Activated naive CD4-positive, alpha-beta T cell (primary cell): Measurements from ENCODE around the gene ARSK.
"Not testable (repeated sequence)": the region's sequence is repeated elsewhere in the genome, so short reads cannot be mapped to it uniquely, and the experiment has no call there.

Experiments used
- DNase-seq, 4 experiments: peaks; one replicate each; lab custom pipeline; 2025; lab: John Stamatoyannopoulos, UW

The ARSK gene

GRCh38 chr5:95621839-95622629, 67.1 kb downstream of the ARSK start:
- DNase-seq: peak in 2 of 4 experiments; percentile 3 to 5

- DNase-seq: no peak
Observed at GRCh38 chr5:95623706-95624105, 68.8 kb downstream of the ARSK start.

GRCh38 chr5:95624368-95624767, 69.5 kb downstream of the ARSK start:
- no peak for DNase-seq

GRCh38 chr5:95626701-95627100, 71.8 kb downstream of the ARSK start:
- no peak for DNase-seq

- DNase-seq: no peak
Observed at GRCh38 chr5:95627971-95628810, 73.3 kb downstream of the ARSK start.

GRCh38 chr5:95628933-95629332, 74.0 kb downstream of the ARSK start:
- DNase-seq: no peak

GRCh38 chr5:95630394-95630917, 75.6 kb downstream of the ARSK start:
- DNase-seq: no peak

- no peak for DNase-seq
Observed at GRCh38 chr5:95631255-95631958, 76.5 kb downstream of the ARSK start.

GRCh38 chr5:95631991-95632675, 77.2 kb downstream of the ARSK start:
- DNase-seq: peak; percentile 24 to 44 (median 34)

- DNase-seq: not testable (repeated sequence)
Observed at GRCh38 chr5:95632942-95633341, 78.0 kb downstream of the ARSK start.

GRCh38 chr5:95633671-95634070, 78.8 kb downstream of the ARSK start:
- DNase-seq: no peak

- DNase-seq: no peak
Observed at GRCh38 chr5:95634081-95634480, 79.2 kb downstream of the ARSK start.

GRCh38 chr5:95638632-95639031, 83.7 kb downstream of the ARSK start:
- DNase-seq: no peak

- no peak for DNase-seq
Observed at GRCh38 chr5:95641741-95642220, 86.9 kb downstream of the ARSK start.

GRCh38 chr5:95643152-95643551, 88.3 kb downstream of the ARSK start:
- DNase-seq: no peak

- DNase-seq: peak in 3 of 4 experiments; percentile 2 to 17 (median 7)
Observed at GRCh38 chr5:95644351-95645042, 89.6 kb downstream of the ARSK start.

GRCh38 chr5:95646226-95646568, 91.3 kb downstream of the ARSK start:
- not testable (repeated sequence) for DNase-seq

GRCh38 chr5:95646569-95647431, 91.9 kb downstream of the ARSK start, which contains the start of gene RFESD:
Gene RFESD (plus strand): TSS chr5:95646777. CDS start chr5:95652272, 5,495 bp downstream.
- DNase-seq: peak; percentile 80 to 90 (median 82)
